GM19463 (cell line): ENCODE results near the gene C1R.

Experiments
- ATAC-seq: cut with Tn5 transposase; IDR thresholded peaks from one replicate; pipeline ENCODE4 v1.9.1; 2021; ENCODE audit warnings: mild to moderate bottlenecking, moderate library complexity; ENCODE audit not compliant: unreplicated experiment

The C1R gene

DNA sequence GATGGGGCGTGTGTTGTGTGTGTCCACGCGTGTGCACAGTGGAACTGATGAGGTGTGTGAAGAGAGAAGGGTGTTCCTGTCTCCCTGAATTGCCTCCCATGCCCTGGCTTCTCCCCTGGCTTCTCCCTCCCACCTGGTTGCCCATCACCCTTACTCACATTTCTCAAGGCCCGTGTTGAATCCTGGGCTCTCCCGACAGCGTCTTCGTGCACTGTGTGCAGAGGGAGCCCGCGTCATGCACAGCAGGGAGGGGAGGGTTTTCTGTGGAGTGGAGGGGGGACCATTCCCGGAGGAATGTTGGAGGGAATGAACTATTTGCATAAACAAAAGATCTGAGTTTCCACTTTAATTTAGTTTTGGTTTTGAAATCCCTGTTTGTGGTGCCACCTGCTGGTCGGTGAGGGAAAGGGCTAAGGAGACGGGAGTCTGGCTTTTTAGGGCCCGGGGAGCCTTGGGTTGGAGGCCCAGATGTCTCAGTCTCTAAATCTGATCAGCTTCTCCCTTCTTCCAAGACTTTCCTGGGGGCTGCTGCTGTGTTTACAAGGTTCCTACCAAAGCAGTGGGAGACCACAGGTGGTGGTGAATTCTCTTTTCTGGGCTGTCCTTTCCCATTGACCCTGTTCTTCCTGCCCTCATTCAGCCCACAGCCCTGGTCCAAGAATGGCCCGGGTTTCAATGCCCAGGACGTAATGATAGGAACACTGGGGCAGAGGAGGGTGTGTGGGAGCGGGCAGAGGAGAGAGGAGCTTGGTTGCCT lies at the start of gene C1R:
TSS of gene C1R (minus strand) at position 217 of the 757 bp plus-strand sequence. CDS start at position 160, 57 bp downstream.
- no peak for ATAC-seq

- ATAC-seq = no peak
Observed at GRCh38 chr12:7141351-7142005, 49.2 kb upstream of the C1R start.

- ATAC-seq = no peak
Observed at GRCh38 chr12:7139200-7139599, 47.0 kb upstream of the C1R start.

GRCh38 chr12:7137908-7138307 lies 45.7 kb upstream of the C1R start:
- ATAC-seq = no peak

- no peak for ATAC-seq
Observed at GRCh38 chr12:7136676-7137075, 44.4 kb upstream of the C1R start.

- no peak for ATAC-seq
Observed at GRCh38 chr12:7136071-7136470, 43.8 kb upstream of the C1R start.

GRCh38 chr12:7134396-7135166 lies 42.3 kb upstream of the C1R start:
- no peak for ATAC-seq

DNA sequence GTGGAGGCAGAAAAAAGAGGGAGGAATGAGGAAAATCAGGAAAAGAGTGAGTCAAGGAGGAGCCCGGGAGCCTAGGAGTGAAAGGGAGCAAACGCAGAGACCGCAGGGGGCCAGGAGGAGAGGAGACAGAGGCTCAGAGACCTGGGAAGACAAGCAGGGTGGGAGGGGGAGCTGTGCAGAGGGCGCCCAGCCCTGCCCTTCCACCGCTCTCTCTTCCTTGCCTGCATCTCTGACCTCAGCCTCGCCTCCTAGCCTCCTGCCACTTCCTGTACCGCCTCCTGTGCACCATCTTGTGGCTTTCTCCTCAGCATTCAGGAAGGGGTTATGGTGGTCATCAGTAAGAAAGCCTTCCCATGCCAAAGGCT lies 39.2 kb upstream of the C1R start:
- no peak for ATAC-seq

DNA sequence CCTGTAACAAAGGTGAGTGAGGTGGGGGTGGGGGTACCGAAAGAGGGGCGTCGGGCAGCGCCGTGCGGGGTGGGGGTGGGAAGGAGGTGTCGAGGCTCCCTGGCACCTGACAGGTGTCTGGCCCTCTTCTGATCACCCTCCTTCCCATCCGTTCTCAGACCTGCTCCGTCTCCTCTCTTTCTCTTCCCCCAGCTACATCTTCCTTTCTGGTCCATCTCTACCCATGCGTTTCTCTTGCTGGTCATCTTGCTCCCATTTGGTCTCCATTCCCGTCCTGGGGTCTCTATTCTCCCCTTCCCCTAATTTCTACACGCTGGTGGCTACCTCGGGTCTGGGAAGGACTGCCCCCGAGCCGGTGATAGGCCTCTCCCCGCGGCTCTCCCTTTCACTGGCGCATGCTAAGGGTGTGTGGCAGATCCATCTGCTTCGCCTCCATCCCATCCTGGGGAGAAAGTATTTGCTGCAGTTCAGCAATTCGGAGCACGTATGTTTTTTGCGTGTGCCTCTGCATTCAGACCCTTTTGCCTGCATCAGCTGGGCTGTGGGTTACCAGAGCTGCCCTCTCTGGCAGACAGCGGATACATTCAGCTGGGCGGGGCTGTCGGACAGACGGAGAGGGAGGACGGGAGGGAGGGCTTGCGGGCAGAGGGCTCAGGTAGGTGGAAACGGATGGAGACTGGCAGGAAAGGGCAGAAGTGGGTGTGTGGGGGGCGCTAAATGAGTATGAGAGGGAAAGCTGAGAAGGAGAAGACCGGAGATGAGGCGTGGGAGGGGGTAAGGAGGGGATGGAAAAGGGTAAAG lies 38.7 kb upstream of the C1R start:
- ATAC-seq = peak; percentile 45

DNA sequence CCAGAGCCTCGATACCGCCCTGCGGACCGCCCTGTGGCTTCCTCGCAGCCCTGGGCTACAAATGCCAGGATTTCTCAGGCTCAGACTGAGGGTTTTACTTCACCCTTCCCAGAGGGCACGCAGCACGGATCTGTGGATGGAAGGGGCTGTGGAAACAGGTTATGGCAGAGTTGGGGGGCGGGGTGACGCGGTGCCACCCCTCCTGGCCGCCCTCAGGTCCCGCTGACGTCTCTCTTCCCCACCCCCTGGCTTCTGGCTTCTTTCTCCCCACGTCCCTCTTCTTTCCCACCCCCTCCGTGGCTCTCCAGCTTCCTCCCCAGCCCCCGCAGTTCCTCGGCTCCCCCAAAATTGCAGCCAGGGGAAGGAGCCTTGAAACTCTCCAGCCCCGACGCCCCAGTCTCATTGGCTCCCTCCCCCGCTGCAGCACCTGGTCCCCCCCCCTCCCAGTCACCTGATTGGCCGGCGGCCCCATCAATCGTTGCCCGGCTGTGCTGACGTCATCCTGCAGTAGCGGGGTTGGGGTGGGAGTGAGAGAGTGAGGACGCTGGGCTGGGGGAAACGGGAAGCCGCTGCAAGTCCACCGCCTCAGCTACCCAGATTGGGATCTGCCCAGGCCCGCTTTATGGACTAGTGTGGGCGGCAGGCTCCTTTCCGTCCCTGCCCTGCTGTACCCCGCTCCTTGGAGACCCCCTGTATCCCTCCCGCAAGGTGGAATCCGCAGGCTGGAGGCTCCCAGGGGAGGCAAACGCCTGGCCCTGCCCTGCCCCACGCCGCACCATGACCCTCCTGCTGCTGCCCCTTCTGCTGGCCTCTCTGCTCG lies 37.8 kb upstream of the C1R start, which contains the start of gene CLSTN3:
TSS of gene CLSTN3 (plus strand) at position 500 of the 820 bp plus-strand sequence. CDS start at position 778, 278 bp downstream.
- ATAC-seq = peak; percentile 66

DNA sequence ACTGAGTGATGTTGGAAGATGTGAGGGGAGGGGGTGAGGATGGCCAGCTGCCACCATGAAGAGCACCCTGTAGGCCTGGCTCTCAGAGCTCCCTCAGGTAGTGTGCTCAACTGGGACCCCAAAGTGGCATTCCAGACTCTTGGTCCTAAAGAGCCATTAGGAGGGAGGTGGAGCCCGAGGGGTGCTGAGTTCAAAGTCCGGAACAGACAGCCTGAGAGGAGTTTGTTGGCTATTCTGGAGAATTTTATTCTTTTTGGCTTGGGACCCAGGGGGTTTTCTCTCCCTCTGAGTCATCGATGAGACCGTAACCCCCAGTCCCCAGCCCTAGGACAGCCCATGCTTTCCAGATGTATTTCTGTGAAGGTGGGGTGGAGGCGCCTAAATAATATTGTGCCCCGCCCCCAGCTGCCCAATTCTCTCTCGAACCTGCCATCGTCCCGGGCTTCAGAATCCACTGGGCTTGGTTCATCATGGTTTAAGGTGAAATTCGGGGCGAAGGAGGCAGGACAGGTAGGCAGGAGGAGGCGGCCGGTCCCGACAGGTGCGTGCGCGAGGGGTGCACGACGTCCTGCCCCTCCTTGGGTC lies 37.1 kb upstream of the C1R start:
- ATAC-seq = no peak

DNA sequence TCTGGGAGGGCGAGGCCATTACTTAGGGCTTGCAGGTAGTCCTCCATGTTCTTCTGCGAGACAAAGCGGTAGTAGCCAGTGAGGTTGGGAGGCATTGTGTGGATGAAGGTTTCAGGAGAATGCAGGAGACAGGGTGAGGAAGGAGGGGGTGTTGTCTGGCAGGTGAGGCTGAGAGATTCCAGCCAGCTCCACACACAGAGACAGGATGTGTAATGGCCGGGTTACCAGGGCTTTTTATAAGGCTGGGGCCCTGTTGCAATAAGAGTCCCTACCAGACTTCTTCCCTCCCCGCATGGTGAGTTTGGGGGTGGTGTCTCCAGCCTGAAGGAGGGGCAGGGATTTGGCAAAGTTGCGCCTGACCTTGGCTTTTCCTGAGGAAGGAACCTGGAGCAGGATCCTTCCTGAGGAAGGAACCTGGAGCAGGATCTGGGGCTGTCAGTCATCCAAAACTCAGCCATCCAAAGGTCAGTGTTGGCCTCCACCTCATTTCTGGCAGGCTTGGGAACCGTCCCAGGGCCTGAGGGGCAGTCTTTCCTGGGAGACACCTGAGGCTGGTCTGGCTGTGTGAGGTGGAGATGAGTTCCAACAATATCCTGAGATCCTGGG lies 36.5 kb upstream of the C1R start, which contains the start of gene RBP5:
TSS of gene RBP5 (minus strand) at position 209 of the 606 bp plus-strand sequence. CDS start at position 95, 114 bp downstream.
- ATAC-seq = no peak

DNA sequence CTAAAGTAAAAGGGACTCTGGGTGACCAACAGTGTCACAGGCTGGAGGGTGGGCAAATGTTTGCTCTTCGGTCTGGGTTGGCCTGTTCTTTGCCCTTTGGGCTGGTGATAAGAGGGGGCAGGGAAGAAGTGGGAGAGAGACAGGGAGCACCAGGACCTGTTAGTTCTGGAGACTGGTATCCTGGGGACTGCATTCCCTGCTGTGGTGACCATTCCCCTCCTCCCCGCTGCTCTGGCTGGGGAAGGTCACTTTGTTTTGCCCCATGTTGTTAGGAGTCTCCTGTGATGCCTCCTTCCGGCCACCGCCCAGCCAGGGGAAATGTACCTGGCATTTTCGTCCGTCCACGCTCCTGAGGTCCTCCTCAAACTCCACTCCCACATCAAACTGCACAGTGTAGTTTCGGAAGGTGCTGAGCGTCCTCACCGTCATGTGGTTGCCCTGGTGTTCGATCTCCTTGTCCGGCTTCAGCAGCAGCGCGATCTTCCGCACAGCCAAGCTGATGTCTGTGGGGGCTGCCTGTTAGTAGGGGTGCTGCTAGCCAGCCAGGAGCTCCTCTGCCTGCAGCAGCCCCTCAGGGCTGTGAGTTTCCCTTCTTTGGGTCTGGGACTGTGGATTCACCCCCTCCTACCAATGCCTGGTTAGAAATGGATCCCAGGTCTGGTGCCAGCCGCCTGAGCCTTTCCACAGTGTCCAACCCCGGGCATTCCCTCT lies 35.8 kb upstream of the C1R start:
- ATAC-seq = no peak

GRCh38 chr12:7125632-7126227 lies 33.5 kb upstream of the C1R start:
- no peak for ATAC-seq

DNA sequence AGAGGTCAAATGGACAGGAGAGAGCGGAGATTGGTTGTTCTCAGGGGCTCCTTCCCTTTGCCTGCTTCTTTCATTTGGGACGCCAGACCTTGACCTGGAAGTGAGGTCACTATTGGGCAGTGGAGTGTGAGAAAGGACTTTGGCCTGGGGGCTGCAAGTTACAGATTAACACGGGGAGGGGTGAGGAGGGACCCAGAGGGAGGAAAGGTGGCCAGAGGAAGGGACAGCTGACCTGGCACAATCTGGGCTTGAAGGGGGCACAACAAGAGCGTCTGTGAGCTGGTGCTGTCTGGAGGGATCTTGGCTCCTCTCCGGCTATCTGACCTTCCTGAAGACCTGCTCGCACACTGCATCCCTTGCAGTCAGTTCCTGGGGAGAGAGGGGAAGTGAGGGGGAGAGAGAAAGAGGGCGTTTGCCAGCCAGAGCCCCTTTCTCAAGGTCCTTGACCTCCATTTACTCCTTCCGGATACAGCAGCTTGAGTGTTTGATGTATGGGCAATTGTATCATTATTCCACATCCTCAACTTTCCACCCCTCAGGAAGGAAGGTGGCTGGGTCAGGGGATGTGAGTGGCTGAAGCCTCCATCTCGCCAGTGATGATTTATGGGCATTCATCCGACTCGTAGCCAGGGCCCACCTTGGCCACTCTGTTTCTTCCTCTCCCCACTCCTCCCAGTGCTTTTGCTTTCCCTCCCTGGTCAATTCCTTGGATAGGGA lies 31.7 kb upstream of the C1R start:
- ATAC-seq = no peak

DNA sequence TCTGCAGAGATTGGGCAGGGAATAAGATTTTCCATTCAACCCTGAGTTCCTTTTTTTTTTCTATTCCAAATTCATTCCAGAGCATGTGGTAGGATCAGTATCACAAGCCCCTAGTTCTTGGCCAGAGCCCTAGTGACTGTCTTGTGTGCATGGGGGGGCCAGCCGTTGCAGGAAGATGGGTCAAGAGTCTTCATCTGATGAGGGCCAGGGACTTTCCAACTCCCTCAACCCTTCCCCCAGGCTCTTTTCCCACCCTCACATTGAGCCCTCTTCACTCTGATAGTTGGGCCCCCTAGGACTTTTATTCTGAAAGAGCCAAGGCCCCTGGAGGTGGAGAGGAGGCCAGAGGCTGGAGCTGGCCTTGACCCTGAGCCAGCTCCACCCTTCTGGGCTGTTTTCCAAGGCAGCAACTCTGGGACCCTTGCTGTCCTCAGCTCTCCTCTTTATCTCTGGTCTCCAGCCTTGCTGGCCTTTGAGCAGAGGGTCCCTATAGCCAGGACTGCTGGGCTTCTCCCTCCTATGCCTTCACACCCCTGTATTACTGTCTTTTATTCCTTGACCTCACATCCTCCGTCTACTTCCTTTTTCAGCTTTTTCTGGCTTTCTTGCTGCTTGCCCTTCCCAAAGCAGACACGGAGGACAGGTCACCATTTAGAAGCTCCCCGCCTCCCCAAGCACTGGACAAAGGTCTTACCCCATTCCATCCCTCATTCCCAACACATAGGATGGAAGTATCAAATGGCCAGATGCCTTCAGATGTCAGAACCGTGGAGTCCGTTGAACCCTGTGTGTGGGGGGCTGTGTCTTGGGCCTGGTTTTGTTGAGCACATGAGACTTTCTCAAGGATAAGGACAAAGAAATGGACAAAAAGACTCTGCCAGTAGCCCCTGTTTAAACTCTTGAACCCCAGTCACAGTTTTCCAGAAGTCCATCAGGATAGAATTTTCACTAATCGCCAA lies 30.8 kb upstream of the C1R start:
- no peak for ATAC-seq
